Mesendoderm (in vitro differentiated cells): ENCODE results near the gene PXN. TPM values are rescaled to one million over a fixed set of nuclear protein-coding genes. Genes with fewer than 3 reads are reported as not detected.
A peak's percentile ranks its signal among the peaks of the same experiment; 100 is the strongest.

Experiments used
- DNase-seq: peaks from one replicate; pipeline ENCODE4 v3.0.0; 2013
- H2AK5ac ChIP-seq: 2 replicates; pipeline ENCODE4 v1.6.1; 2013; ENCODE audit warnings: low read length, inconsistent platforms
- H2BK120ac ChIP-seq: 2 replicates; pipeline ENCODE4 v1.6.1; 2013; ENCODE audit warnings: low read depth, mild to moderate bottlenecking, low read length, moderate library complexity, mixed read lengths
- H2BK15ac ChIP-seq: replicated peaks from 2 replicates; pipeline ENCODE4 v1.6.1; 2013; ENCODE audit warnings: low read depth, mild to moderate bottlenecking, moderate library complexity
- H2BK5ac ChIP-seq: 2 replicates; pipeline ENCODE4 v1.6.1; 2013; ENCODE audit warnings: low read length, inconsistent platforms
- H3K18ac ChIP-seq: 2 replicates; pipeline ENCODE4 v1.6.1; 2013; ENCODE audit warnings: mild to moderate bottlenecking, low read length, mixed read lengths
- H3K23ac ChIP-seq: one replicate; pipeline ENCODE4 v1.6.1; 2013; ENCODE audit warnings: low read length
- H3K27ac ChIP-seq: 2 replicates; pipeline ENCODE4 v1.5.1; 2013; ENCODE audit warnings: low read depth, mild to moderate bottlenecking, inconsistent platforms, low read length, moderate library complexity
- H3K27me3 ChIP-seq: 2 replicates; pipeline ENCODE4 v1.6.1; 2013; ENCODE audit warnings: low read length, control low read depth, mild to moderate bottlenecking, inconsistent platforms; ENCODE audit not compliant: insufficient read depth, poor library complexity
- H3K36me3 ChIP-seq: 2 replicates; pipeline ENCODE4 v1.6.1; 2013; ENCODE audit warnings: low read length, inconsistent platforms; ENCODE audit not compliant: control insufficient read depth, insufficient read depth
- H3K4ac ChIP-seq: one replicate; pipeline ENCODE4 v1.6.1; 2013; ENCODE audit warnings: low read depth, mild to moderate bottlenecking, low read length, moderate library complexity
- H3K4me1 ChIP-seq: 2 replicates; pipeline ENCODE4 v1.6.1; 2013; ENCODE audit warnings: low read depth, low read length, inconsistent platforms; ENCODE audit not compliant: control insufficient read depth
- H3K4me2 ChIP-seq: 2 replicates; pipeline ENCODE4 v1.6.1; 2013; ENCODE audit warnings: low read length
- H3K4me3 ChIP-seq: 2 replicates; pipeline ENCODE4 v1.5.1; 2013; ENCODE audit warnings: mild to moderate bottlenecking, low read length
- H3K56ac ChIP-seq: one replicate; pipeline ENCODE4 v1.6.1; 2013; ENCODE audit warnings: low read length
- H3K79me1 ChIP-seq: 2 replicates; pipeline ENCODE4 v1.6.1; 2013; ENCODE audit warnings: low read length, inconsistent platforms
- H3K79me2 ChIP-seq: 2 replicates; pipeline ENCODE4 v1.6.1; 2013; ENCODE audit warnings: mild to moderate bottlenecking, low read length; ENCODE audit not compliant: control insufficient read depth, insufficient read depth
- H3K9ac ChIP-seq: 2 replicates; pipeline ENCODE4 v1.6.1; 2013; ENCODE audit warnings: low read length, inconsistent platforms
- H4K5ac ChIP-seq: one replicate; pipeline ENCODE4 v1.6.1; 2013; ENCODE audit warnings: low read length
- H4K8ac ChIP-seq: one replicate; pipeline ENCODE4 v1.6.1; 2013; ENCODE audit warnings: low read depth, mild to moderate bottlenecking, control low read depth, low read length, moderate library complexity
- WGBS: extraction: QIAGEN DNeasy Blood & Tissue Kit; methylation state at CpG from one replicate; pipeline ENCODE4 v1.1.7; 2013; ENCODE audit warnings: low lambda C conversion rate, missing lambda C conversion rate; ENCODE audit not compliant: insufficient coverage; ENCODE audit errors: extremely low coverage; 5-methylcytosine and 5-hydroxymethylcytosine counted together
- polyA plus RNA-seq, 2 experiments: library from polyadenylated mRNA; stranded (reverse); fragments of 200-250 nt; gene quantifications; one replicate each; pipeline ENCODE4 v1.2.3, GENCODE V29; 2013

PXN gene
- polyA plus RNA-seq (2013, experiment 1 of 2): 147 TPM
- polyA plus RNA-seq (2013, experiment 2 of 2): 148 TPM

DNA sequence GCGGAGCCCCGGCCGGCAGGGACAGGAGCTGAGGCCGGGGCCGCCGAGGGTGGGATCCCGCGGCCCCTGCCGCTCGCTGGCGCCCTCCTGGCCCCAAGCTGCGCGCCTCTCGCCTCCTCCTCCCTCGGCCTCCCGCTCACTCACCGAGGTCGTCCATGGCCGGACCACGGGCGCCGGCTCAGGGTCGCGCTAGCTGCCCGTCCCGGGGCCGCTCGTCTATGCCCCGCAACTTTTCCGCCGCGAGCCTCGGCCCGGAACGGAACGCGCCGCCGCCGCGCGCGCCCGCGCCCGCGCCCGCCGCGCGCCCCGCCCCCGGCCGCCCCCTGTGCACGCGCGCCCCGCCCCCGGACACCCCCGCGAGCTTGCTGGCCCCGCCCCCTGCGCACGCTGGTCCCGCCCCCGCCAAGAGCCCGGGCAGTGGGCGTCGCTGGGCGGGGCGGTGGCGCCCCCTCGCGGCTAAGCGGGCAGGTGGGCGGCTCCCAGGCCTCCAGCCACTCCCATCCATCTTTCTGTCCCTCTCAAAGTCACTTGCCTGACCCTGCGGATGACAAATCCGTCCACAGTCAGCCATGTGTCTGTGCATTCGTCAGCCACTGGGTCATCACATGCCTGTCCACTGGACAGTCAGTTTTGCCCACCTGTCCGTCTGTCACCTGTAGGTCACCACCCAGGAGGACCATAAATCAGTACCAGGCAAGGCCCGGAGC is at the start of gene PXN:
PXN (minus strand) TSS at position 258 of the 707 bp plus-strand sequence; CDS start at position 157, 101 bp downstream.
- peak within 1 kb of the TSS; percentile 96 for H3K9ac ChIP-seq
- H3K18ac ChIP-seq: peak within 1 kb of the TSS; percentile 99
- peak within 1 kb of the TSS; percentile 99 for H3K56ac ChIP-seq
- no peak within 1 kb of the TSS for H4K5ac ChIP-seq
- H2BK15ac ChIP-seq: no peak within 1 kb of the TSS
- no CpG with 5 or more reads among the region's 81 CpGs for WGBS
- H2BK5ac ChIP-seq: peak within 1 kb of the TSS; percentile 91
- H3K4me3 ChIP-seq: peak within 1 kb of the TSS; percentile 88
- peak within 1 kb of the TSS; percentile 87 for H3K4ac ChIP-seq
- H3K79me2 ChIP-seq: peaks cover 49% of the 10 kb centered on the region
- DNase-seq: peak; percentile 82
- H2AK5ac ChIP-seq: peak within 1 kb of the TSS; percentile 68
- H3K79me1 ChIP-seq: peaks cover 9% of the 10 kb centered on the region
- peak within 1 kb of the TSS; percentile 32 for H3K4me2 ChIP-seq
- no peaks in the 10 kb centered on the region for H3K27me3 ChIP-seq
- H3K36me3 ChIP-seq: no peaks in the 10 kb centered on the region
- H3K4me1 ChIP-seq: peaks cover 29% of the 10 kb centered on the region
- peak within 1 kb of the TSS; percentile 94 for H3K23ac ChIP-seq
- H4K8ac ChIP-seq: peak within 1 kb of the TSS; percentile 82
- H2BK120ac ChIP-seq: peak within 1 kb of the TSS; percentile 5
- peak within 1 kb of the TSS; percentile 74 for H3K27ac ChIP-seq

DNA sequence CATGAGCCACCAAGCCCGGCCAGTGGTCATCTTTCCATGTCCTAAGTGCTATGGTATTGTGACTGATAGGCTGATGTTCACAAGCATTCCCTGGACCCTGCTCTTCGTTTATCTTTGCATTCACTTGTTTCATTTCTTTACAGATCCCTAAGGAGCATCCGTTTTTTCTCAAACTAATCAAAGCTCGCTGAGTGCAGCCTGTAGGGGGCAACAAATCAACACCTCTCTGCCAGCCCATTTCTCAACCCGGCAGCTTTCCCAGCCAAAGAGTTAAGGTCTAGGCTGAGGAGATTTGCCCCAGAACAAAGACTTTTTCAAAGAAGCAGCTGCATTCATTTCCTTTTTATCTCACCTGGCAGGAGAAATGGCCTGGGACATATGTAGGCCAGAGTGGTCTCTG is 48.7 kb upstream of the PXN start:
- Histone ChIP-seq H3K9ac (no peak overlapping the region), H3K18ac (no peak overlapping the region), H3K27me3 (no peaks in the 10 kb centered on the region), H2BK120ac (no peak overlapping the region), H3K79me1 (no peaks in the 10 kb centered on the region), H2BK15ac (no peak overlapping the region), H3K79me2 (no peaks in the 10 kb centered on the region), H4K8ac (no peak overlapping the region), H3K36me3 (no peaks in the 10 kb centered on the region), H3K4me2 (no peak overlapping the region), H3K4ac (no peak overlapping the region), H2BK5ac (no peak overlapping the region), H3K4me1 (peaks cover 2% of the 10 kb centered on the region), H3K27ac (no peak overlapping the region), H4K5ac (no peak overlapping the region), H3K56ac (no peak overlapping the region), H3K4me3 (no peak overlapping the region), H2AK5ac (no peak overlapping the region), H3K23ac (no peak overlapping the region)
- peak; percentile 59 for DNase-seq
- WGBS: no CpG with 5 or more reads among the region's 5 CpGs

DNA sequence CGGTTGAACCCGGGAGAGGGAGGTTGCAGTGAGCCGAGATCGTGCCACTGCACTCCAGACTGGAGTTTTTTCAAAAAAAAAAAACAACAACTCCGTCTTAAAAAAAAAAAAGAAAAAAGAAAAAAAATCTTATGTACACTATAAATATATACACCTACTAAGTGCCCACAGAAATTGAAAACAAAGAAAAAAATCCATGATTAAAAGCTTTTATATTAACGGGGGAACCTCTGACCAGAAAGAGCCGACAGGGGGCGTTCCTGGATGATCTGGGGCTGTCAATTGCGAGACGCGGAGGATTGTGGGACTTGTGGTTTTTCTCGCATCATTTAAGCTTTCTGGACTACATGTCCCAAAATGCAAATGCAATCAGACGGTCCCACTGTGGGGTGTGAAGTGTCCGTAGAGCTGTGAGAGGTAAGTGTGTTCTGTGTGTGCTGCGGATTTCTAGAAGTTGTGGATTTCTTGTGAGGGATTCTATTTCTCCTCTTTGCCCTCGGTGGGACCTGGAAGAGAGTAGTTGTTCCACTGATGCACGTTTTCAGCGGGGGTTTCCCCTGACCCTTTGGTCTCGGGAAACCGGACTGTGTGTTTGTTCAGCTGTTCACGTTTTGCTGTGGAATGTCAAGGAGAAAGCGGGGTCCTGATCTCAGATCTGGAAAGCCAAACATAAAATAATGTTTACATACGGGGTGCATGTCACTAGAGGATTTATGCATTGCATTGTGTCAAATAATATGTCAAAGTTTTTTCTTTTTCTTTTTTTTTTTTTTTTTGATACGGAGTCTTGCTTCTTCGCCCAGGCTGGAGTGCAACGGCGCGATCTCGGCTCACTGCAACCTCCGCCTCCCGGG is 36.7 kb upstream of the PXN start, which contains the start of gene SIRT4:
SIRT4 (plus strand) TSS at position 360 of the 854 bp plus-strand sequence. CDS start 1,241 bp downstream, outside the sequence.
- Histone ChIP-seq H3K9ac (peak within 1 kb of the TSS; percentile 86), H2BK5ac (no peak within 1 kb of the TSS), H3K4me3 (peak within 1 kb of the TSS; percentile 95), H3K27me3 (no peaks in the 10 kb centered on the region), H3K36me3 (no peaks in the 10 kb centered on the region), H3K4ac (no peak within 1 kb of the TSS), H3K4me2 (peak within 1 kb of the TSS; percentile 97), H3K23ac (no peak within 1 kb of the TSS), H2BK120ac (no peak within 1 kb of the TSS), H3K27ac (no peak within 1 kb of the TSS), H4K8ac (no peak within 1 kb of the TSS), H3K18ac (peak within 1 kb of the TSS; percentile 45), H3K79me2 (no peaks in the 10 kb centered on the region), H3K4me1 (no peaks in the 10 kb centered on the region), H3K56ac (peak within 1 kb of the TSS; percentile 95), H2BK15ac (no peak within 1 kb of the TSS), H3K79me1 (no peaks in the 10 kb centered on the region), H2AK5ac (no peak within 1 kb of the TSS), H4K5ac (peak within 1 kb of the TSS; percentile 71)
- whole genome bisulfite sequencing: no CpG with 5 or more reads among the region's 31 CpGs
- peak; percentile 96 for DNase-seq

DNA sequence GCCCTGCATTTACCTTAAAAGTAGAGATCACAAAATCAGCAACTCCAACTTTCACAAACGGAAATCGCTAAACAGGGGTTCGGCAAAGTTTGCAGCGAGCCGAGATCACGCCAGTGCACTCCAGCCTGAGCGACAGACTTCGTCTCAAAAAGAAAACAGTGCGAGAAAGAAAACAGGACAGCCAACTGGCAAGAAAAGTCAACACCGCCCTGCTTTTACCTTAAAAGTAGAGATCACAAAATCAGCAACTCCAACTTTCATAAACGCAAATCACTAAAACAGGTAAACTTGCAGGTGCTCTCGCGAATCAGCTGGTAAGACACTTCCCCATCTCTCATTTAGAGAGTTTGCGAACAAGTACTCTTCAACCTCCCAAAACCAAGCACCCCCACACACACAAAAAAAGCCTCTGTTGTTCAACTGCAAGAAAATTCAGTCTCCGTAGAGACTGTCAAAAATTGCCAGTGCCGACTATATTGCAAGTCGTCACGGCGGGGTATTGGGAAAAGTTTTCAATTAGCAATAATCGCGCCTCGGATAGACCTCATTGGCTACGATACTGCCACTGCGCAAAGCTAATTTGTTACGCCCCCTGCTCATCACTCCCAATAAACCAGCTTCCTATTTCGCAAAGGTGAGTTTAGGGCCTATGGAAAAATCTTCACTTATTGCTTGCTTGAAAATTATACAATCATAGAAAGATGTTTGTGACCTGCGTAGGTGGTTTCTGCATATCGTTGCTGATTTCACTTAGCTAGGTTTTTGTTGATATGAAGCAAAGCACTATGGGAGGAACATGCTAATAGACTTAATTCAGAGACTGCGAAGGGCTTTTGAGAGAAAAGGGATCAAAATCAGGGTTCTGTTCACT is 27.4 kb upstream of the PXN start, which contains the start of gene RNU4-1:
RNU4-1 (minus strand) TSS at position 577 of the 871 bp plus-strand sequence.
- peak within 1 kb of the TSS; percentile 97 for H2BK5ac ChIP-seq
- no CpG with 5 or more reads among the region's 29 CpGs for WGBS
- H3K36me3 ChIP-seq: no peaks in the 10 kb centered on the region
- peak within 1 kb of the TSS; percentile 92 for H3K4ac ChIP-seq
- H3K79me2 ChIP-seq: no peaks in the 10 kb centered on the region
- DNase-seq: peak; percentile 99
- peak within 1 kb of the TSS; percentile 94 for H3K27ac ChIP-seq
- H4K5ac ChIP-seq: no peak within 1 kb of the TSS
- H3K4me3 ChIP-seq: no peak within 1 kb of the TSS
- H4K8ac ChIP-seq: no peak within 1 kb of the TSS
- peak within 1 kb of the TSS; percentile 80 for H3K9ac ChIP-seq
- no peak within 1 kb of the TSS for H3K23ac ChIP-seq
- no peaks in the 10 kb centered on the region for H3K4me1 ChIP-seq
- no peaks in the 10 kb centered on the region for H3K27me3 ChIP-seq
- peak within 1 kb of the TSS; percentile 56 for H3K4me2 ChIP-seq
- H2AK5ac ChIP-seq: no peak within 1 kb of the TSS
- H3K79me1 ChIP-seq: no peaks in the 10 kb centered on the region
- no peak within 1 kb of the TSS for H2BK15ac ChIP-seq
- H2BK120ac ChIP-seq: no peak within 1 kb of the TSS
- H3K56ac ChIP-seq: peak within 1 kb of the TSS; percentile 96
- H3K18ac ChIP-seq: peak within 1 kb of the TSS; percentile 60

DNA sequence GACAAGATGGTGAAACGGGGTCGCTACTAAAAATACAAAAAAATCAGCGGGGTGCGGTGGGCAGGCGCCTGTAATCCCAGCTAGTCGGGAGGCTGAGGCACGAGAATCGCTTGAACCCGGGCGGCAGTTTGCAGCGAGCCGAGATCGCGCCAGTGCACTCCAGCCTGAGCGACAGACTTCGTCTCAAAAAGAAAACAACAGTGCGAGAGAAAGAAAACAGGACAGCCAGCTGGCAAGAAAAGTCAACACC is 26.8 kb upstream of the PXN start:
- Histone ChIP-seq H3K27ac (peak overlapping the region; percentile 94), H3K27me3 (no peaks in the 10 kb centered on the region), H3K9ac (peak overlapping the region; percentile 80), H3K79me2 (no peaks in the 10 kb centered on the region), H3K4me1 (no peaks in the 10 kb centered on the region), H3K56ac (peak overlapping the region; percentile 96), H3K36me3 (no peaks in the 10 kb centered on the region), H4K5ac (no peak overlapping the region), H3K18ac (peak overlapping the region; percentile 60), H4K8ac (no peak overlapping the region), H3K4me2 (peak overlapping the region; percentile 56), H3K23ac (no peak overlapping the region), H2AK5ac (no peak overlapping the region), H3K4me3 (no peak overlapping the region), H2BK15ac (no peak overlapping the region), H2BK120ac (no peak overlapping the region), H3K79me1 (no peaks in the 10 kb centered on the region), H2BK5ac (no peak overlapping the region), H3K4ac (peak overlapping the region; percentile 92)
- no CpG with 5 or more reads among the region's 17 CpGs for WGBS
- DNase-seq: no peak
